ENCODE measurements around the gene CCDC184. TPM values are rescaled to one million over a fixed set of nuclear protein-coding genes. Genes with fewer than 3 reads are reported as not detected.
A peak's percentile ranks its signal among the peaks of the same experiment; 100 is the strongest.
"Not testable (repeated sequence)": the region's sequence is repeated elsewhere in the genome, so short reads cannot be mapped to it uniquely, and the experiment has no call there.

CCDC184 gene
- 10 to 100 TPM; 15.3 to 23.2 TPM for total RNA-seq
- 100 to 1,000 TPM; 114 to 121 TPM for polyA plus RNA-seq (ENCODE audit: insufficient read length in 2 of 2)
- long read RNA-seq, donor 1, transcript CCDC184-201 (1 exons, 2,343 nt): major isoform, 107 of 107 reads
- long read RNA-seq, donor 1, partial matches to known transcripts: 0 of 107 reads
- long read RNA-seq, donor 1, other reads (novel, unspliced or antisense): 0 of 107 reads
- long read RNA-seq, donor 2, transcript CCDC184-201 (1 exons, 2,343 nt): major isoform, 51 of 51 reads
- long read RNA-seq, donor 2, partial matches to known transcripts: 0 of 51 reads
- long read RNA-seq, donor 2, other reads (novel, unspliced or antisense): 0 of 51 reads
- long read RNA-seq, donor 3, transcript CCDC184-201 (1 exons, 2,343 nt): major isoform, 57 of 57 reads
- long read RNA-seq, donor 3, partial matches to known transcripts: 0 of 57 reads
- long read RNA-seq, donor 3, other reads (novel, unspliced or antisense): 0 of 57 reads
- long read RNA-seq, donor 4, partial matches to known transcripts: 0 of 1 reads
- long read RNA-seq, donor 4, other reads (novel, unspliced or antisense): 0 of 1 reads

- peaks cover 36% of the 10 kb centered on the region for H3K4me1 ChIP-seq (ENCODE audit: control insufficient read depth, insufficient read depth, low read length)
- peak within 1 kb of the TSS; percentile 79 for H3K4me3 ChIP-seq (ENCODE audit: low read depth, low read length)
- H3K36me3 ChIP-seq (ENCODE audit: control insufficient read depth, insufficient read depth, low read length): no peaks in the 10 kb centered on the region
- no peaks in the 10 kb centered on the region for H3K9me3 ChIP-seq (ENCODE audit: control insufficient read depth, insufficient read depth, low read length)
- WGBS (ENCODE audit: insufficient coverage): under 1% methylated on average over 61 of the region's 61 CpGs
- peak; percentile 89 to 99 (median 92) for DNase-seq (ENCODE audit: low read depth in 4 of 6, low spot score in 6 of 6)
- no peaks in the 10 kb centered on the region for H3K27me3 ChIP-seq (ENCODE audit: control insufficient read depth, insufficient read depth, low read length)
- H3K27ac ChIP-seq (ENCODE audit: low read depth, low read length): peak within 1 kb of the TSS; percentile 90
Measured at GRCh38 chr12:48183091-48183875, at the start of gene CCDC184. Gene CCDC184, plus strand, starts transcription at chr12:48183644. Its CDS starts 479 bp downstream, at chr12:48184123.

- 96% methylated on average over 5 of the region's 5 CpGs for WGBS (ENCODE audit: insufficient coverage)
- H3K27me3 ChIP-seq (ENCODE audit: control insufficient read depth, insufficient read depth, low read length): no peaks in the 10 kb centered on the region
- no peak for DNase-seq (ENCODE audit: low read depth in 4 of 6, low spot score in 6 of 6)
- no peak overlapping the region for H3K4me3 ChIP-seq (ENCODE audit: low read depth, low read length)
- H3K27ac ChIP-seq (ENCODE audit: low read depth, low read length): no peak overlapping the region
- peaks cover 63% of the 10 kb centered on the region for H3K36me3 ChIP-seq (ENCODE audit: control insufficient read depth, insufficient read depth, low read length)
- no peaks in the 10 kb centered on the region for H3K4me1 ChIP-seq (ENCODE audit: control insufficient read depth, insufficient read depth, low read length)
- H3K9me3 ChIP-seq (ENCODE audit: control insufficient read depth, insufficient read depth, low read length): no peaks in the 10 kb centered on the region
Measured at GRCh38 chr12:48135027-48135426, 48.4 kb upstream of the CCDC184 start.

GRCh38 chr12:48142818-48143674 lies 40.4 kb upstream of the CCDC184 start:
- no peak overlapping the region for H3K27ac ChIP-seq (ENCODE audit: low read depth, low read length)
- H3K4me3 ChIP-seq (ENCODE audit: low read depth, low read length): no peak overlapping the region
- DNase-seq (ENCODE audit: low read depth in 4 of 6, low spot score in 6 of 6): no peak
- H3K9me3 ChIP-seq (ENCODE audit: control insufficient read depth, insufficient read depth, low read length): no peaks in the 10 kb centered on the region
- peaks cover 60% of the 10 kb centered on the region for H3K36me3 ChIP-seq (ENCODE audit: control insufficient read depth, insufficient read depth, low read length)
- no peaks in the 10 kb centered on the region for H3K4me1 ChIP-seq (ENCODE audit: control insufficient read depth, insufficient read depth, low read length)
- 73% methylated on average over 4 of the region's 7 CpGs for WGBS (ENCODE audit: insufficient coverage)
- H3K27me3 ChIP-seq (ENCODE audit: control insufficient read depth, insufficient read depth, low read length): no peaks in the 10 kb centered on the region

- Histone ChIP-seq H3K4me3 (ENCODE audit: low read depth, low read length) (no peak overlapping the region), H3K9me3 (ENCODE audit: control insufficient read depth, insufficient read depth, low read length) (no peaks in the 10 kb centered on the region), H3K36me3 (ENCODE audit: control insufficient read depth, insufficient read depth, low read length) (peaks cover 56% of the 10 kb centered on the region), H3K27me3 (ENCODE audit: control insufficient read depth, insufficient read depth, low read length) (no peaks in the 10 kb centered on the region), H3K27ac (ENCODE audit: low read depth, low read length) (no peak overlapping the region), H3K4me1 (ENCODE audit: control insufficient read depth, insufficient read depth, low read length) (no peaks in the 10 kb centered on the region)
- no peak for DNase-seq (ENCODE audit: low read depth in 4 of 6, low spot score in 6 of 6)
- 96% methylated on average over 2 of the region's 2 CpGs for WGBS (ENCODE audit: insufficient coverage)
Measured at GRCh38 chr12:48143898-48144297, 39.5 kb upstream of the CCDC184 start.

DNA sequence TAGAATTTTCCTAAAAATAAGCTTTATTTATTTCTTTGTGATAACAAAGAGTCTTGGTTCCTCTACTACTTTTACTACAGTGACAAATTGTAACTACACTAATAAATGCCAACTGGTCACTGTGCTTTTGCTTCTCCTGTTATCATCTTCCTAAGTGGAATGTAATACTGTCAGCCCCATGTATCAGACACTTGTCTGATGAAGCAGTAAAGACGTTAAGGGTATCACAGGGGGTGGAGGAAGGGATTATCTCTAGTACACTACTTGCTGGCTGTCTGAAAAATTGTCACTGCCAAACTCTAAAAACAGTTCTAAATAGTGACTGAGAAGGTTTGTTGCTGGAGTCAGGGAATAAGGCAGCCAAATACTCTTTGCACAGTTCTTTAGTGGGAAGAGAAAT lies 37.5 kb upstream of the CCDC184 start:
- H3K27ac ChIP-seq (ENCODE audit: low read depth, low read length): no peak overlapping the region
- no peaks in the 10 kb centered on the region for H3K27me3 ChIP-seq (ENCODE audit: control insufficient read depth, insufficient read depth, low read length)
- H3K9me3 ChIP-seq (ENCODE audit: control insufficient read depth, insufficient read depth, low read length): no peaks in the 10 kb centered on the region
- H3K4me1 ChIP-seq (ENCODE audit: control insufficient read depth, insufficient read depth, low read length): no peaks in the 10 kb centered on the region
- WGBS (ENCODE audit: insufficient coverage): no CpG with 5 or more reads among the region's 1 CpG
- H3K4me3 ChIP-seq (ENCODE audit: low read depth, low read length): no peak overlapping the region
- DNase-seq (ENCODE audit: low read depth in 4 of 6, low spot score in 6 of 6): no peak
- H3K36me3 ChIP-seq (ENCODE audit: control insufficient read depth, insufficient read depth, low read length): peaks cover 49% of the 10 kb centered on the region

DNA sequence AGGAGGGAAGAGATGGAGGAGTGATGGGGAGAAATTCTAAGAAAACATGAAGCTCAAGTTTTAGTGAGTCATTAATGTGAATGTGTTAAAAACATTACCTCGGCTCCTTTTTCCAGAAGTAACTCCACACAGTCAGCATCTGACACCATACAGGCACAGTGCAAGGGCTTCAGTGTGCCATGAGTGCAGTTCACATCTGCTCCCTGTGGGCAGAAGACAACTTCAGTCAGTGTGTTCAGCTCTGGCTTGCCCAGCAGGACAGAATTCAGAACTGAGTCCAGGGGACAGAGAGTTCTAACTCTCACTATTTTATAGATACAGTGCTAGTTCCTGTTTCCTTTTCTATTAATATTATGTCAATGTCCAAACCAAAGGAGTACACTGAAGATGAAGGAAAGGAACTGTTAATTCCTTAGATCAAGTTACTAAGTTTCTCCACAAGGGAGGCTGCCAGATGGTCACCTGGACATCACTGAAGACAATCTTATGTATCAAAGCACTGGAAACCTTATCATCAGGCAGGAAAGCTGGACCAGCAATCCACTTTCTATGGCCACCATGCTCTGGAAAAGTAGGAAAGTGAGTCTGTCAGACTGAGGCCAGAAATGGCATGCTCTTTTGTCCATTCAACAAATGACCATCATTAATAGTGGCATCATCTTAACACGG lies 32.2 kb upstream of the CCDC184 start:
- Histone ChIP-seq H3K4me1 (ENCODE audit: control insufficient read depth, insufficient read depth, low read length) (peaks cover under 1% of the 10 kb centered on the region), H3K27me3 (ENCODE audit: control insufficient read depth, insufficient read depth, low read length) (no peaks in the 10 kb centered on the region), H3K9me3 (ENCODE audit: control insufficient read depth, insufficient read depth, low read length) (no peaks in the 10 kb centered on the region), H3K36me3 (ENCODE audit: control insufficient read depth, insufficient read depth, low read length) (peaks cover 32% of the 10 kb centered on the region), H3K4me3 (ENCODE audit: low read depth, low read length) (no peak overlapping the region), H3K27ac (ENCODE audit: low read depth, low read length) (no peak overlapping the region)
- WGBS (ENCODE audit: insufficient coverage): no CpG with 5 or more reads among the region's 2 CpGs
- no peak for DNase-seq (ENCODE audit: low read depth in 4 of 6, low spot score in 6 of 6)

DNA sequence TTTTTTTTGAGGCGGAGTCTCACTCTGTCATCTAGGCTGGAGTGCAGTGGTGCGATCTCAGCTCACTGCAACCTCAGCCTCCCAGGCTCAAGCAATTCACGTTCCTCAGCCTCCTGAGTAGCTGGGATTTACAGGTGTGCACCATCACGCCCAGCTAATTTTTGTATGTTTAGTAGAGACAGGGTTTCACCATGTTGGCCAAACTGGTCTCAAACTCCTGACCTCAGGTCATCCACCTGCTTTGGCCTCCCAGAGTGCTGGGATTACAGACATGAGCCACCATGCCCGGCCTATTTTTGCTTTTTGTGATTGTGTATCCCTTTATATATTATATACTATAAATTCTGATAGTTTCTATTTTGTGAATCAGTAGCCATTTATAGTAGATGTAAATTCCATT lies 27.7 kb upstream of the CCDC184 start:
- not testable (repeated sequence) for H3K4me1 ChIP-seq (ENCODE audit: control insufficient read depth, insufficient read depth, low read length); H3K27ac ChIP-seq (ENCODE audit: low read depth, low read length); H3K27me3 ChIP-seq (ENCODE audit: control insufficient read depth, insufficient read depth, low read length); H3K4me3 ChIP-seq (ENCODE audit: low read depth, low read length); H3K9me3 ChIP-seq (ENCODE audit: control insufficient read depth, insufficient read depth, low read length); DNase-seq (ENCODE audit: low read depth in 4 of 6, low spot score in 6 of 6)
- no CpG with 5 or more reads among the region's 5 CpGs for WGBS (ENCODE audit: insufficient coverage)
- peaks cover 13% of the 10 kb centered on the region for H3K36me3 ChIP-seq (ENCODE audit: control insufficient read depth, insufficient read depth, low read length)

GRCh38 chr12:48156652-48157017 lies 26.8 kb upstream of the CCDC184 start:
- no peak for DNase-seq (ENCODE audit: low read depth in 4 of 6, low spot score in 6 of 6)
- H3K9me3 ChIP-seq (ENCODE audit: control insufficient read depth, insufficient read depth, low read length): no peaks in the 10 kb centered on the region
- peaks cover 12% of the 10 kb centered on the region for H3K4me1 ChIP-seq (ENCODE audit: control insufficient read depth, insufficient read depth, low read length)
- H3K36me3 ChIP-seq (ENCODE audit: control insufficient read depth, insufficient read depth, low read length): peaks cover 12% of the 10 kb centered on the region
- H3K4me3 ChIP-seq (ENCODE audit: low read depth, low read length): peak overlapping the region; percentile 81
- WGBS (ENCODE audit: insufficient coverage): 62% methylated on average over 4 of the region's 8 CpGs
- peak overlapping the region; percentile 72 for H3K27ac ChIP-seq (ENCODE audit: low read depth, low read length)
- no peaks in the 10 kb centered on the region for H3K27me3 ChIP-seq (ENCODE audit: control insufficient read depth, insufficient read depth, low read length)
